LNCAP (cell line): ENCODE results near the gene CXCL13.

ENCODE experiments used
- CTCF ChIP-seq: fragments of 450-650 bp; IDR thresholded peaks from 2 replicates; pipeline ENCODE4 v1.5.1; 2017; ENCODE audit warnings: mild to moderate bottlenecking

Gene CXCL13

GRCh38 chr4:77579406-77580076 lies 26.1 kb upstream of the CXCL13 start:
- no peak for TF ChIP-seq CTCF

- no peak for TF ChIP-seq CTCF
Observed at GRCh38 chr4:77581724-77582123, 23.9 kb upstream of the CXCL13 start.

GRCh38 chr4:77582156-77582555 lies 23.5 kb upstream of the CXCL13 start:
- no peak for TF ChIP-seq CTCF

GRCh38 chr4:77582711-77583110 lies 22.9 kb upstream of the CXCL13 start:
- TF ChIP-seq CTCF = no peak

- TF ChIP-seq CTCF = no peak
Observed at GRCh38 chr4:77586951-77587383, 18.7 kb upstream of the CXCL13 start.

GRCh38 chr4:77590482-77590881 lies 15.1 kb upstream of the CXCL13 start:
- TF ChIP-seq CTCF = no peak

- no peak for TF ChIP-seq CTCF
Observed at GRCh38 chr4:77591532-77591931, 14.1 kb upstream of the CXCL13 start.

GRCh38 chr4:77593101-77593500 lies 12.5 kb upstream of the CXCL13 start:
- TF ChIP-seq CTCF = no peak
